ENCODE data around the gene ITGAV. TPM values are rescaled to one million over a fixed set of nuclear protein-coding genes. Genes with fewer than 3 reads are reported as not detected.

Gene ITGAV
- total and polyA plus RNA-seq, 2 of the 4 experiments (the other 2 are of a cell fraction), result 45.8 to 181 TPM

GRCh38 chr2:186716899-186717298 lies 127.0 kb downstream of the ITGAV start:
- Histone ChIP-seq H3K18ac (ENCODE audit: low read depth, low read length) (no peak overlapping the region), H3K23ac (ENCODE audit: low read depth, low read length) (no peak overlapping the region), H2AK9ac (replicated peaks; ENCODE audit: low read depth, low read length, poor library complexity) (no peak overlapping the region), H3K79me1 (ENCODE audit: low read depth in 1 of 2, low read length in 2 of 2) (no peaks in the 10 kb centered on the region), H4K8ac (ENCODE audit: low read depth in 2 of 2, low read length in 2 of 2) (no peak overlapping the region), H3K4me1 (ENCODE audit: control insufficient read depth, insufficient read depth, low read length) (peaks cover 2% of the 10 kb centered on the region; the same call in 1 of the 2 replicates), H2BK120ac (ENCODE audit: low read depth, low read length) (no peak overlapping the region), H2AK5ac (ENCODE audit: low read depth, low read length) (no peak overlapping the region), H3K9ac (ENCODE audit: low read depth, low read length) (no peak overlapping the region), H4K91ac (ENCODE audit: insufficient read depth, low read depth, low read length) (no peak overlapping the region), H3K9me3 (ENCODE audit: control insufficient read depth, insufficient read depth, low read length) (no peaks in the 10 kb centered on the region), H3K56ac (ENCODE audit: extremely low read depth, insufficient read depth, low read length) (no peak overlapping the region), H2AFZ (replicated peaks; ENCODE audit: low read length, poor library complexity) (no peak overlapping the region), H4K20me1 (ENCODE audit: insufficient read depth, low read length) (no peaks in the 10 kb centered on the region), H3K27ac (ENCODE audit: insufficient read depth, low read length) (peak overlapping the region; percentile 44; the same call in 1 of the 2 replicates), H3K4me2 (ENCODE audit: low read depth, low read length) (peak overlapping the region; percentile 42; the same call in 1 of the 2 replicates), H3K4me3 (ENCODE audit: insufficient read depth, low read depth, low read length) (no peak overlapping the region), H2BK5ac (ENCODE audit: low read depth, low read length, poor library complexity, severe bottlenecking) (peak overlapping the region; percentile 31), H4K5ac (ENCODE audit: low read depth, low read length) (no peak overlapping the region), H2BK15ac (ENCODE audit: low read depth, low read length) (no peak overlapping the region), H3K14ac (replicated peaks; ENCODE audit: low read depth, low read length) (no peak overlapping the region), H2BK20ac (ENCODE audit: low read depth, low read length) (no peak overlapping the region), H3K9me1 (ENCODE audit: insufficient read depth, low read length) (no peaks in the 10 kb centered on the region; the same call in 1 of the 2 replicates), H3K36me3 (ENCODE audit: control insufficient read depth, insufficient read depth, low read length) (no peaks in the 10 kb centered on the region), H3K4ac (ENCODE audit: low read depth, low read length) (no peak overlapping the region), H3K27me3 (ENCODE audit: control insufficient read depth, insufficient read depth, low read length) (no peaks in the 10 kb centered on the region)
- in situ Hi-C loops (cut with MboI; ENCODE audit: low sequenced_read_pairs) (no loop called here), dilution Hi-C loops (cut with HindIII; ENCODE audit: low sequenced_read_pairs, unreplicated experiment) (no loop called here), intact Hi-C loops (cut with micrococcal nuclease) (no loop called here)
- WGBS, 2 experiments (ENCODE audit: extremely low coverage in 2 of 2, insufficient read length in 1 of 2), result no CpG with 5 or more reads among the region's 2 CpGs
- CTCF ChIA-PET, result no interaction called here
- ATAC-seq (ENCODE audit: low read depth) (peak; percentile 71), DNase-seq (peak; percentile 15)
- POLR2A ChIA-PET (ENCODE audit: unreplicated experiment), result no interaction called here
- no TSS peak for BruUV-seq (replicated peaks)
- no peak for TF ChIP-seq CTCF (conservative IDR thresholded peaks at IDR 0.05; ENCODE audit: low read depth, low read length)
- TF ChIP-seq MXI1 (IDR thresholded peaks at IDR 0.05; ENCODE audit: borderline replicate concordance, low read depth, low read length), result no peak
